Left colon (tissue), 2 donors: Measurements from ENCODE around the gene C16orf92. TPM values are rescaled to one million over a fixed set of nuclear protein-coding genes. Genes with fewer than 3 reads are reported as not detected.
A peak's percentile ranks its signal among the peaks of the same experiment; 100 is the strongest.

Experiments
- ATAC-seq: fragments of 200-7000 bp; cut with Tn5 transposase; one replicate; pipeline ENCODE4 v1.9.1; 2020; ENCODE audit warnings: mild to moderate bottlenecking, moderate library complexity
- DNase-seq, 2 donors: peaks; one replicate each; pipeline ENCODE4 v3.0.0-alpha.2; 2020
- intact Hi-C, 2 donors: fragments of 100-400 bp; cut with DNase I in 1 of 2; cut with micrococcal nuclease in 1 of 2; formaldehyde crosslinking; loops; one replicate each; pipeline versions ENCODE4 v1.11.2 to v1.14.0; 2022; cut with DNase I, micrococcal nuclease
- total RNA-seq, 2 donors: library from RNA; stranded (reverse); fragmentation: NEBNext Ultra II Directional; extraction: Animal tissue kit (Norgen Biotek cat#: 25700); gene quantifications; one replicate each; pipeline ENCODE4 v1.2.1, GENCODE V29; 2021
- donor health status: DM: no; HTN: no; CAD: no.
- donor health status: DM: yes; HTN: yes; CAD: no.

The C16orf92 gene
- total RNA-seq, 2 donors from 2014 or later = not detected

DNA sequence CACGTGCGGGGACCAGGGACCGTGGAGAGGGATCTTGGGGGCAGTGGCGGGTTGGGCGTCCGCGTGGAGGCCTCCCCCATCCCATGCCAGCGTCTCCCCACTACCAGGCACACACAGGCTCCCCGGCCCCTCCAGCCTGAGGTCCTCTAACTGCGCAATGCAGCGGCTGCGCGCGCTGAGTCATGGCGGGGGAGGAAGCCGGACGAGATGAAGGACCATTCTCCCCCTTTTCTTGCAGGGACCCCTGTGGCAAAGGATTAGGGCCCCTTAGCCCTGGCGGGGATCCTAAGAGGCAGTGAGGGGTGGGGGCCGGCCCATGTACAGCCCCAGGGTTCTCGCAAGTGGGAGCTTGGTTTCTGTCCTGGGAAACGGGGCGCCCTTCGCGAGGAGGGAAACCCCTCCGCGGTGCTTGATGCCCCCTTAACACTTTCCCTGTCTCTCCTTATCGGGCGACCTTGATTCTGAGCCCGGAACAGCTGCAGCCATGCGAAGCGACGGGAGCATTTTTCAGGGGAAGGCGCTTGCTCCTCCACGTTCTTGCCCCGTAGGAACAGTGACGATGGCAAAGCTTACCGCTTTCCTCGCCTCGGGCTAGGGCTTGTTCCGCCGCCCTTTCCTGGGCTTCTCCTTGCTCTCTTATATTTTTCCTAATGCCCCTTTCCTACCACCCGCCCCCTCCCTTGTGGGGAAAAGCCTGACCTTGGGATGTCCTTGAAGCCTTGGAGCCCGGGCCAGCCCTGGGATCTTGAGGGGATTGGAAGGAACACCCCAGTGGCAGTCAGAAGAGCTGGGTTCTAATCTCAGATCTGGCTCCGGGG lies 43.2 kb downstream of the C16orf92 start:
- intact Hi-C loops = no loop called here
- DNase-seq (no peak), ATAC-seq (peak; percentile 17)

DNA sequence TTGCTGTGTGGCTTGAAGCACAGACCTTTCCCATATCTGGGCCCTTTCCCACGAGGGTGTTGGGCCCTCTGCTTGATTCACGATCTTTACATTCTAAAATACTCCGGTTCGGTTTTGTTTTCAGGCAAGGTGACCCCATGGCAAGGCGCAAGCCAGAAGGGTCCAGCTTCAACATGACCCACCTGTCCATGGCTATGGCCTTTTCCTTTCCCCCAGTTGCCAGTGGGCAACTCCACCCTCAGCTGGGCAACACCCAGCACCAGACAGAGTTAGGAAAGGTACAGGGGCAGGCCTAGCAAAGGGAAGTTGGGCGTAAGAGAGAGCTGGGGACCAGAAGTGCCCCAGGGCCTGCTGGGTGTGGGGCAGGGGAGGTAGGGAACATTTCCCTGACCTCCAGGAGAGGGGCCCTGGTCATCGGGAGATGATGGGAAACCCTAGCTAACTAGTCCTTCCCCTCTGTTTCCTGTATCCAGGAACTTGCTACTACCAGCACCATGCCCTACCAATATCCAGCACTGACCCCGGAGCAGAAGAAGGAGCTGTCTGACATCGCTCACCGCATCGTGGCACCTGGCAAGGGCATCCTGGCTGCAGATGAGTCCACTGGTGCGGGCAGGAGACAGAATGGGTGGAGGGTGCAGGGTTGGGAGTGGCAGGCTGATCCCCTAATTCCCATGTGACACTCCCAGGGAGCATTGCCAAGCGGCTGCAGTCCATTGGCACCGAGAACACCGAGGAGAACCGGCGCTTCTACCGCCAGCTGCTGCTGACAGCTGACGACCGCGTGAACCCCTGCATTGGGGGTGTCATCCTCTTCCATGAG lies 44.0 kb downstream of the C16orf92 start:
- peak; percentile 10 for ATAC-seq
- peak; percentile 54 to 64 for DNase-seq

DNA sequence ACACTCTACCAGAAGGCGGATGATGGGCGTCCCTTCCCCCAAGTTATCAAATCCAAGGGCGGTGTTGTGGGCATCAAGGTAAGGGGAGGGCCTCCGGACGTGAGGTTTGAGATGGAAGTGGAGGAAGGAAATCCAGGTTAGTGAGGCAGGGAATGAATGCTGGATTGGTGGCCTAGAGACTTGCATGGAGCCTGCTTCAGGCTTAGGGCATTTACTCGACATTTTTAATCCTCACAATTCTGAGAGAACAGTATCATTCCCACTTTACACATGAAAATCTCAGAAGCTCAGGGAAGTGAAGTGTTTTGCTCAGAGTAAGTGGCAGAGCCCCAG lies 44.6 kb downstream of the C16orf92 start:
- DNase-seq = no peak
- no peak for ATAC-seq
- intact Hi-C loops = no loop called here

More for the DNA sequence above, 44.0 kb downstream of the C16orf92 start:
- intact Hi-C loops = no loop called here

DNA sequence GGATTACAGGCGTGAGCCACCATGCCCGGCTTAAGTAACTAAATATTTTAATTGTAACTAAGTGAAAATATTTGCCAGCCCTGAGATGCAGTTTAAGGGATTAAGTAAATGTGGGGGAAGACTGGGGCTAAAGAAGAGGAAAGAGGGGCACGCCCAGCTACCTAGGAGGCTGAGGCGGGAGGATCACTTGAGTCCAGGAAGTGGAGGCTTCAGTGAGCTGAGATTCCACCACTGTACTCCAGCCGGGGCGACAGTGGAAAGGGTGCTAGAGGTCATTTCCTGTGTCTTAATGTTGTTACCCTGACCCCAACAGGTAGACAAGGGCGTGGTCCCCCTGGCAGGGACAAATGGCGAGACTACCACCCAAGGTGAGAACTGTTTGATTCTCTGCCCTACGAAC lies 45.3 kb downstream of the C16orf92 start:
- DNase-seq (no peak), ATAC-seq (no peak)
- intact Hi-C loops = no loop called here

DNA sequence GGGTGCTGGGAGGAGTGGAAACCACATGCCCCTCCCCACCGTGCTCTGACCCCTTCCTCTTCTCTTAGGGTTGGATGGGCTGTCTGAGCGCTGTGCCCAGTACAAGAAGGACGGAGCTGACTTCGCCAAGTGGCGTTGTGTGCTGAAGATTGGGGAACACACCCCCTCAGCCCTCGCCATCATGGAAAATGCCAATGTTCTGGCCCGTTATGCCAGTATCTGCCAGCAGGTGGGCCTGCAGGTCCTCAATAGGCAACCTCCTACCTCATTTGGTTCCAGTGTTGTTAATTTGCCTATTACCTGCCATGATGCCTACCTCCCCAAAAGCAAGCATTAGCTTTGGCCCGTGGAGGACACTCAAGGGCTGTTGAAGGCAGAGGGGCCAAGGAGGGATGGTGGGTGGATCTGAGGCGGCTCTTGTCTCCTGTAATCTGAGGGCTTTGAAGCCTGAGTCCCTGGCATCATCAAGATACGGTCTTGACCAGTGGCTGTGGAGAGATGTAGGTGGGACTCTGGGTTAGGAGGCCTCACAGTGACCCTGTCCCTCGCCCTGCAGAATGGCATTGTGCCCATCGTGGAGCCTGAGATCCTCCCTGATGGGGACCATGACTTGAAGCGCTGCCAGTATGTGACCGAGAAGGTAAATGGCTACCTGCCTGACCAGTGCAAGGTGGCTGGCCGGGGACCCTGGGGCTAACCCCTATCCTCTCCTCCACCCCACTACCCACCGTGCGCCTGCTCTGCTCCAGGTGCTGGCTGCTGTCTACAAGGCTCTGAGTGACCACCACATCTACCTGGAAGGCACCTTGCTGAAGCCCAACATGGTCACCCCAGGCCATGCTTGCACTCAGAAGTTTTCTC lies 46.0 kb downstream of the C16orf92 start:
- intact Hi-C loops = no loop called here
- ATAC-seq (no peak), DNase-seq (no peak)

DNA sequence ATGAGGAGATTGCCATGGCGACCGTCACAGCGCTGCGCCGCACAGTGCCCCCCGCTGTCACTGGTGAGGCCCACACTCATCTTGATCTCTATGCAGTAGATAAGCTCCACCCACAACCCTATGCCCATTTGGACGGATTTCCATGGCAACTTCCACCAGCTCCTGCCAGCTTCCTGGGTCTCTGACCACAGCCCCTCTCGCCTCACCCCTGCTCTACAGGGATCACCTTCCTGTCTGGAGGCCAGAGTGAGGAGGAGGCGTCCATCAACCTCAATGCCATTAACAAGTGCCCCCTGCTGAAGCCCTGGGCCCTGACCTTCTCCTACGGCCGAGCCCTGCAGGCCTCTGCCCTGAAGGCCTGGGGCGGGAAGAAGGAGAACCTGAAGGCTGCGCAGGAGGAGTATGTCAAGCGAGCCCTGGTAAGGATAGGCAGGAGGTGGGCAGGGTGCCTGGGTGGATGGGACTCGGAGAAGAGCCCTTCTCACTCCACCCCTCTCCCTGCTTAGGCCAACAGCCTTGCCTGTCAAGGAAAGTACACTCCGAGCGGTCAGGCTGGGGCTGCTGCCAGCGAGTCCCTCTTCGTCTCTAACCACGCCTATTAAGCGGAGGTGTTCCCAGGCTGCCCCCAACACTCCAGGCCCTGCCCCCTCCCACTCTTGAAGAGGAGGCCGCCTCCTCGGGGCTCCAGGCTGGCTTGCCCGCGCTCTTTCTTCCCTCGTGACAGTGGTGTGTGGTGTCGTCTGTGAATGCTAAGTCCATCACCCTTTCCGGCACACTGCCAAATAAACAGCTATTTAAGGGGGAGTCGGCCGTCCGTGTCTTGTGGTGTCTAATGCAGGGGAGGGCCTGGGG lies 46.8 kb downstream of the C16orf92 start:
- ATAC-seq = no peak
- DNase-seq = peak in 1 of 2 donors; percentile 63
- intact Hi-C loops = no loop called here

DNA sequence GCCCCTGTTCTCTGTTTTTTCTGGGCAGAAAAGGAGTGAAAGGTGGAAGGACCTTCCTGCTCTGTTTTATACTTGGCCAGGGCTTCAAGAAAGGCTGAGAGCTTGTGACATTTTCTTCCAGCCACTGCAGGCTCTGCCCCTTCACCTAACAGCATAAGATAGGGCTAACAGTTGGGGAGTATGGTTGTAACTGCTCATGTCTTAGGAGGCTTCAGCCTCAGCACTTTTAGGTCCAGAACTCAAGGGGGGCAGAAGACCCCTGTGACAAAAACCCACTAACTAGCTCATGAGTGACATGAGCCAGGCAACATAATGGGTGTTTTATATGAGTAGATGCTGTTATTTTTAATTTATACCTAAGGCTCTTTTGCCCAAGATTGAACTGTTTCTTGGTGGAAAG lies 47.5 kb downstream of the C16orf92 start:
- DNase-seq (no peak), ATAC-seq (no peak)
- intact Hi-C loops = no loop called here

Other genes starting within 250 kb of the C16orf92 start
- gene ZG16, start 244.9 kb upstream of the C16orf92 start, total RNA-seq = 1,000 to 10,000 TPM; 1,315 to 1,793 TPM
- 10 to 100 TPM; 53.0 to 55.2 TPM for gene KIF22, start 232.4 kb upstream of the C16orf92 start, total RNA-seq
- 100 to 1,000 TPM; 252 to 365 TPM for gene MAZ, start 216.7 kb upstream of the C16orf92 start, total RNA-seq
- gene PRRT2, start 211.0 kb upstream of the C16orf92 start, total RNA-seq = 1 to 10 TPM; 1.3 to 2.0 TPM
- 10 to 100 TPM; 16.8 to 17.4 TPM for gene PAGR1, start 207.0 kb upstream of the C16orf92 start, total RNA-seq
- 100 to 1,000 TPM; 467 to 578 TPM for gene MVP, start 202.7 kb upstream of the C16orf92 start, total RNA-seq
- 10 to 100 TPM; 62.9 to 85.3 TPM for gene CDIPT, start 160.0 kb upstream of the C16orf92 start, total RNA-seq
- gene SEZ6L2, start 123.6 kb upstream of the C16orf92 start, total RNA-seq = 10 to 100 TPM; 11.1 to 13.0 TPM
- 1 to 10 TPM; 1.7 to 2.0 TPM for gene ASPHD1, start 122.7 kb upstream of the C16orf92 start, total RNA-seq
- 10 to 100 TPM; 22.2 to 35.2 TPM for gene KCTD13, start 97.0 kb upstream of the C16orf92 start, total RNA-seq
- 100 to 1,000 TPM; 187 to 192 TPM for gene TMEM219, start 61.1 kb upstream of the C16orf92 start, total RNA-seq
- gene TAOK2, start 49.3 kb upstream of the C16orf92 start, total RNA-seq = 10 to 100 TPM; 44.5 TPM
- gene HIRIP3, start 27.6 kb upstream of the C16orf92 start, total RNA-seq = 10 to 100 TPM in 1 of 2 donors, 1 to 10 TPM in 1; 7.6 to 11.9 TPM
- gene INO80E, start 27.0 kb upstream of the C16orf92 start, total RNA-seq = 10 to 100 TPM; 61.4 to 73.7 TPM
- 1 to 10 TPM; 7.5 to 9.2 TPM for gene DOC2A, start 12.2 kb upstream of the C16orf92 start, total RNA-seq
- under 1 TPM in 1 of 2 donors, not detected in 1; 0.31 TPM for gene TLCD3B, start 8.1 kb downstream of the C16orf92 start, total RNA-seq
- gene ALDOA, start 42.6 kb downstream of the C16orf92 start, total RNA-seq = 1,000 to 10,000 TPM; 1,798 to 1,835 TPM
- 100 to 1,000 TPM; 101 to 106 TPM for gene PPP4C, start 52.8 kb downstream of the C16orf92 start, total RNA-seq
- gene TBX6, start 68.7 kb downstream of the C16orf92 start, total RNA-seq = 1 to 10 TPM in 1 of 2 donors, under 1 TPM in 1; 0.92 to 1.1 TPM
- 10 to 100 TPM; 30.5 to 58.2 TPM for gene YPEL3, start 73.0 kb downstream of the C16orf92 start, total RNA-seq
- 10 to 100 TPM; 62.3 to 88.7 TPM for gene GDPD3, start 90.3 kb downstream of the C16orf92 start, total RNA-seq
- 100 to 1,000 TPM; 354 to 370 TPM for gene MAPK3, start 100.0 kb downstream of the C16orf92 start, total RNA-seq
- gene CORO1A, start 160.4 kb downstream of the C16orf92 start, total RNA-seq = 10 to 100 TPM in 1 of 2 donors, 1 to 10 TPM in 1; 7.6 to 24.5 TPM
- 100 to 1,000 TPM; 156 to 192 TPM for gene BOLA2B, start 170.5 kb downstream of the C16orf92 start, total RNA-seq
- 10 to 100 TPM; 84.5 to 86.9 TPM for gene SLX1A, start 170.7 kb downstream of the C16orf92 start, total RNA-seq
- gene SULT1A3, start 176.1 kb downstream of the C16orf92 start, total RNA-seq = 10 to 100 TPM; 72.3 to 92.6 TPM
- gene NPIPB13, start 225.3 kb downstream of the C16orf92 start, total RNA-seq = 10 to 100 TPM in 1 of 2 donors, 1 to 10 TPM in 1; 9.7 to 21.1 TPM